ENCODE data around the gene TMEM238L. TPM values are rescaled to one million over a fixed set of nuclear protein-coding genes. Genes with fewer than 3 reads are reported as not detected.
"Not testable (repeated sequence)": the region's sequence is repeated elsewhere in the genome, so short reads cannot be mapped to it uniquely, and the experiment has no call there.

TMEM238L gene, protein sequence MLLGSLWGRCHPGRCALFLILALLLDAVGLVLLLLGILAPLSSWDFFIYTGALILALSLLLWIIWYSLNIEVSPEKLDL
- not detected for total RNA-seq

DNA sequence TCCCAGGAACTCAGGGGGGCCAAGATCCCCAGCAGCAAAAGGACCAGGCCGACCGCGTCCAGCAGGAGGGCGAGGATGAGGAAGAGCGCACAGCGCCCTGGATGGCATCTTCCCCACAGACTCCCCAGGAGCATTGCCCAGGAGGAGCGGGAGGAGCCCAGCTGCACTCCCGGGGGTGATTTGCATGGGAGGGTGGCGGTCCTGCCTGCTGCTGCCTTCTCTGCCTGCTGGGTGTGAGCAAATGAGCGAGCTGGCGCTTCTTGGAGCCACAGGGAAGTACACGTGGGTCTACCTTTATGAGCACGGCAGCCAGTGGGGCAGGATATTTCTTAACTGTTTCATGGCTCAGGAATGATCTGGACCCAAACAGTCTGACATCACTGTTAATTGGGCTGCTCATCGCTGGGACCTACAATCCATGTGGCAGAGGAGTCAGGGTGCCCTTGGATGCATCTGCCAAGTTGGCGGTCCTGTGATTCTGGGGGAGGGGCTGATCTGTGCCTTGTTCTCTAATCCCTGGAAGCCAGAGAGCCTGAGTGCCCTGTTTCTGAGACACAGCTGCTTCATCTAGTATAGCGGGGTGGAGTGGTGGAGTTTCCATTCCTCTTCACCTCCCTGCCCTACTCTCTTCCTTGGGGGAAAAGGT, at the start of gene TMEM238L:
Gene TMEM238L (minus strand): TSS at position 270 of the 646 bp plus-strand sequence. CDS start 136 bp downstream, at position 134.
- DNase-seq (ENCODE audit: low read depth in 2 of 3, low spot score in 2 of 3): no peak

DNA sequence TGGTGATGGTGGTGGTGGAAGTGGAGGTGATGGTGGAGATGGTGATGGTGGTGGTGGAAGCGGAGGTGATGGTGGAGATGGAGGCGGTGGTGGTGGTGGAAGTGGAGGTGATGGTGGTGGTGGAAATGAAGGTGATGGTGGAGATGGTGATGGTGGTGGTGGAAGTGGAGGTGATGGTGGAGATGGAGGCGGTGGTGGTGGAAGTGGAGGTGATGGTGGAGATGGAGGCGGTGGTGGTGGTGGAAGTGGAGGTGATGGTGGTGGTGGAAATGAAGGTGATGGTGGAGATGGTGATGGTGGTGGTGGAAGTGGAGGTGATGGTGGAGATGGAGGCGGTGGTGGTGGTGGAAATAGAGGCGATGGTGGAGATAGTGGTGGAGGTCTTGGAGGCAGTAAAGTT, 42.7 kb upstream of the TMEM238L start:
- DNase-seq (ENCODE audit: low read depth in 2 of 3, low spot score in 2 of 3): not testable (repeated sequence)

DNA sequence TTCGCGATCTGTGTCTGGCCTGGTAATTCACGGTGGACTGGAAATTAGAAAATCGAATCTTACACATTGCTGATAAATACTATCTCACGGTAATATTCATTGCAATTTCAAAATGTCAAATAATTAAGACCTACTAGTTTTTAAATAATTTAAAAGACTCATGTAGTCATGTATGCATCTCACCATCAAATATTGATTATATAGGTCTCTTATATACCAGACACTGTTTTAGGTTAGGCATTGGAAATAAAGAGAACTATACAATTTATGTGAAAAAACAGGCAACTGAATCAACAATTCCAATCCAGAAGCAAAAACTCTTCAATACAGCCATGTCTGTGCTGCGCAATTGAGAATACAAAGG, 41.5 kb upstream of the TMEM238L start:
- DNase-seq (ENCODE audit: low read depth in 2 of 3, low spot score in 2 of 3): no peak

DNA sequence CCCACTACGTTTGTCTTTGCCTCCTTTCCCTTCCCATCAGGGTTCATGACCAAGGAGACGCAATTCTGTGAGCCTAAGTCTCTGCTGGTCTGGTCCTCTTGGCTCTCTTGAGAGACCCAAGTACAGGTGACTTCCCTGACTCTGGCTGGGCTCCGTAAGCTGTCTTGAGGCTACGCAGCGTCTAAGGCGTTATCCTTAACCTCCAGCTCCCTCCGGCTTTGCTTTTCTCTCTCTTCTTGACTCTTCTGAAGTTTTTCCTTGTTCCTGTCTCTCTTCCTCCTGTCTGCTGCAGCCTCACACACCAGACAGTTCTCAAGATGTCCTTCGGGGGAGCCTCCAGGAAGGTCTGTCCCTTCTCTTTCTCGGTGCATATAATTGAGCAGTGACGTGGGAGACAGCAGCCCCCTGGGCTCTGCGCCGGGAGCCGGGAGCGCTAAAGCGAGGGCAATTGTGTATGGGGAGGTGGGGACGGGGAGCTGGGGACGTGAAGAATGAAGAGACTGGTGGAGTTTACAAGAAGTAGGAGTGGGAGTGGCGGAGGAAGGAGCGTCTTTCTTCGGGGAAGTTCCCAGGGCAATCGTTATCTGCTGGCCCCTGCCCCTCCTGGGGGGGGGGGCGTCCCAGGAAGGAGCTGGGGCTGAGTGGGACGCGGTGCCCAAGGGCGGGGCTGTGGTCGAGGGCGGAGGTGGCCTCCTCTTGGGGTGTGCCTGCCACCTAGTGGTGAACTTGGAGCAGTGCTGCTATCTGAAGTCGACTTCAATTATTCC, 40.9 kb upstream of the TMEM238L start:
- DNase-seq (ENCODE audit: low read depth in 2 of 3, low spot score in 2 of 3): peak; percentile 45 to 81 (median 75)

DNA sequence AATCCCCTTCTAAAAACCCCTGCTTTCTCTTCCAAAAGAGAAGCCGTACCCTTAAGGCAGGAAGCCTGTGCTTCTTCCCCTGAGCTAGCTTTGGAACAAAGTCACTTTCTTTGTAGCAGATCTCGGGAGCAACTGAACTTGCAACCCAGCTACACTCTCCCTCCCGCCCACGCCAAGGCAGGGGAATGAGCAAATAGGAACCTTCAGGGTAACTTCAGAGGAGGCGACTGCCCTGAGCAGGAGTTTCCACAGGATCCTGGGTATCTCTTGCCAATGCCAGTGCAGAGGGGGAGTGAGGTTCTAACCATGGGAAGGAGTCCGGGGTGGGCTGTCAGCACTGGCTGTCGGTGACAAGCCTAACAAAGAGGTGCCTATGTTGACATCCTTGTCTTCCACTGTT, 39.9 kb upstream of the TMEM238L start:
- no peak for DNase-seq (ENCODE audit: low read depth in 2 of 3, low spot score in 2 of 3)

DNA sequence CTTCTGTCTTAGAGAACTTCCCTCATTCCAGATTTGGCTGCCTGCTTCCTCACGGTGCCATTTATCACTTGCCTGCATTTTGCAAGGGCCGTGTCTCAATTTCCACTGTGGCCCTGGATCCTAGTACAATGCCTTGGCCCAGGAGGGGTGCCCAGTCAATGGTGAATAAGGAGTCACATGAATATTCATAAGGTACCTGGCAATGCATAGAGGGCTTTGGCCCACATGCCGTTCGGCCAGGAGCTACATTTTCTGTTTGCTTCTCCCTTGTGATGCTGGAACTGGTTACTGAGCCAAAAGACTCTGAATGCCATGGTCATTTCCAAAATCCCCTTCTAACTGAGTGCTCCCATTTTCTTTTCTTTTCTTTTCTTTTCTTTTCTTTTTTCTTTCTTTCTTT, 38.8 kb upstream of the TMEM238L start:
- no peak for DNase-seq (ENCODE audit: low read depth in 2 of 3, low spot score in 2 of 3)

DNA sequence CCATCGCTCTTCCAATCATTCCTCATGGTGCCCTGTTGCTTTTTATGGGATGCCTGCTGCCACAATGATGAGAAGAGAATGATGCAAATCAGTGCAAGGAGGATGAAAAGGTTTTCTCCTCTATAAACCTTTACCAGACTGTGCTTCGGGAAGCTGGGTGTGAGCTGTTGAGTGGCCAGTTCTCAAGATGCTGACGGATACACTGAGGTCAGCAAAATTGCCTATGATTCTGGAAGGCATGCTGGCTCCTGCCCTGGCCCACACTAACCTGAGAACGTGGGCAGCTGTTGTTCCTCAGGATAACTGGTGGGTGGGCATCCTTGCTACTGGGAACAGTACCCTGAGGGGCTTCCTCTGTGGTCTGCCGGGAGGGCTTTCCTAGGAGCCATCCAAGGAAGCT, 34.8 kb upstream of the TMEM238L start:
- no peak for DNase-seq (ENCODE audit: low read depth in 2 of 3, low spot score in 2 of 3)

DNA sequence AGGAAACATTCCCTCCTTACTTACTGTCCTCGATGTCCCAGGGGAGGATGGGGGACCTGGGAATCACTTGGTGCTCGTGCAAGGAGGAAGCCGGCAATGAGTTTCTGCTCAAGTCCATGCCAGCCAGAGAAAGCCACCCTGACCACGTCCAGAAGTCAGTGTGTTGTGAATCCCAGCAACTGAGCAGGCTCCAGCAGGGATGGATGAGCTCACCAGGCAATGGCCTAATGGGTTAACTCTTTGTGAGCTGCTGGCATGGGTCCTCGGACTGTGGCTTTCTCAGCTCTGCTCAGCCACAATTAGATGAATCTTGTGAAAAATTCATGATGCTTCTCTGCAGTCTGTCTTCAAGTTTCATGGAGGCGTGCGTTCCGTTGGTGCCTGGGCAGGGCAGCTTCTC, 34.0 kb upstream of the TMEM238L start, which contains the start of gene PIRT:
Gene PIRT (minus strand): TSS at position 167 of the 400 bp plus-strand sequence. CDS start 12,442 bp downstream, outside the sequence.
- DNase-seq (ENCODE audit: low read depth in 2 of 3, low spot score in 2 of 3): no peak

DNA sequence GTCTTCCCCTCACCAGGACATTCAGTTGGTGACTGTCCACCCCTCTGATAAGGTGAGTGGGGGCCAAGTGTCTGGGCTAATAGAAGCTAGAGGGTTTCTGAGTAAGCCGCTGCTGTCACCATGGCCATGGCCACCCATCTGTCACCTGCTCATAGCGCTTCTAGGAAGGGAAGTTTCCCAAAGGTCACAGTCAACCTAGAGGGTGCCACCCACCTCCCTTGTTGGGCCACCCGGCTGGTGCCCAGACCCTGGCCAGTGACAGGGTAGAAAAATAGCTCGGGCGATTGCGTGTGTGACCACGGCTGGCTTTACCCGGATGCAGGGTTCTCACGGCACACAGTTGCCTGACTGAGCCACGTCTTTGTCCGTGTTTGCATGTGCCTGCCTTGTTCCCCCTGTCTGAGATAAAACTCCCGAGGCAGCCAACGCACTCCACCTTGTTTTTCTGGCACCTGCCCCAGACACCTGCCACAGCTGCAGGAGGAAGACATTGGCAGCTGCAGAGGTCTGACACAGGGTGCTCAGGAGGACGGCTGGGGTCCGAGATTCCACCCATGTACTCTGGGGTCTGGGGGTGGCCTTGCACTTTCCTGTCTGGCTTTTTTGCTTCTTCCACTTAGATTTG, 33.2 kb upstream of the TMEM238L start:
- no peak for DNase-seq (ENCODE audit: low read depth in 2 of 3, low spot score in 2 of 3)

DNA sequence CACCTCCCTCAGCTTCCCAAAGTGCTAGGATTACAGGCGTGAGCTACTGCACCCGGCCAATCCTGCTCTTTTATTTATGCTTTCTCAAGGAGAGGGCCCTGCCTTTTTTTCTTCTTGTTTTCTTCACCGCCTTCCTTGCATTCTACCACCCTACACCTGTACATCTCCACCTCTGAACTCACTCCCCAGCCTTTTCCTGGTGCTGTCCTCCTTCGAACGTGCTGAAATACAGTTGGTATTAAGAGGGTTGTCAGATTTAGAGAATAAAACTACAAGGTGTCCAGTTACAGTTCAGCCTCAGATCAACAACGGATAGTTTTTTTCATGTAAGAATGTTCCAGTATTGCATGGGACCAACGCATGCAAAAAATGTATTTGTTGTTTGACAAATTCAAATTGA, 32.2 kb upstream of the TMEM238L start:
- DNase-seq (ENCODE audit: low read depth in 2 of 3, low spot score in 2 of 3): no peak

DNA sequence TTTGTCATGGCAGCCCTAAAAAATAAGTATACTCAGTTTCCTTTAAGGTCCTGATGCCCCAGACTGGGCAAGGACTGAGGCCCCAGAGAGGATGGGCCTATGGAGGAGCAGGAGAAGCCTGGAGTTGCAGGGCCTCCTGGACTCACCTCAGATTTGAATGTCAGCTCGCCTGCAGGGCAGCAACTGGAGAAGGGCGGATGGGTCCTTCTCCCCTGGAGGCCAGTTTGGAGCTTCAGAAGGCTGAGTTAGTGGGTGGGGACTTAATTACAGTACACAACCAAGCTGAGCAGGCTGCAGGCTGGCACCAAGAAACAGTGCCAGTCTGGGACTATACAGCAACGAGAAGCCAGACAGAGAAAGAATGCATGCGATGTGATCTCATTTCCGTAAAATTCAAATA, 27.8 kb upstream of the TMEM238L start:
- no peak for DNase-seq (ENCODE audit: low read depth in 2 of 3, low spot score in 2 of 3)

DNA sequence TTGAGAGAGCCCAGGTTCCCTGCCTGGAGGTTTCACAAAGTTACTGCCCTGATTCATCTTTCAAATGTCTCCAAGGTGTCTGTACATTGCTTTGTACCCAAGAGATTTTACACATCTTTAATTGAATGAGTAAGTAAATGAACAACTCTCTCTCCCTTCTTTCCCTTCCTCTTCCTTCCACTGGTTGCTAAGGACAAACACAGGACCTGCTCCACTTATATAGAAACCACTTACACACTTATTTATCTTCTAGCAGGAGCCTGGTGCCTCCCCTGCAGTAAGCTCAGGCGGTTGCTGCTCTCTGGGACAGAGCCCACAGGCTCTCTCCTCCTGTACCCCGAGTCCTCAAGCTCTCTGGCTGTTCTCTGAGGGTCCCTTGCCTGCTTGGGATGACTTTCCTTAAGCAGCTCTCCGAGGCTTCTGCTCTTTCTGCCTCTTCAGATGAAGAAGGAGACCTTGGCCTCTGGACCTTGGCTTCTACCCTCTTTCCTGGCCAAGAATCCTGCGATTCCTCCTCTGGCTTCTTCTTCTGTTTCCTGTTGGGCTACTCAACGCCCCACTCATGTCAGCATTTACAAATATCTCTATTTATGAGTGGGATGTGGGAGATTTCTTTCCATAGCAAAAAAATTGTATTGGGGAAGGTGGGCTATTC, 24.1 kb upstream of the TMEM238L start:
- DNase-seq (ENCODE audit: low read depth in 2 of 3, low spot score in 2 of 3): no peak

DNA sequence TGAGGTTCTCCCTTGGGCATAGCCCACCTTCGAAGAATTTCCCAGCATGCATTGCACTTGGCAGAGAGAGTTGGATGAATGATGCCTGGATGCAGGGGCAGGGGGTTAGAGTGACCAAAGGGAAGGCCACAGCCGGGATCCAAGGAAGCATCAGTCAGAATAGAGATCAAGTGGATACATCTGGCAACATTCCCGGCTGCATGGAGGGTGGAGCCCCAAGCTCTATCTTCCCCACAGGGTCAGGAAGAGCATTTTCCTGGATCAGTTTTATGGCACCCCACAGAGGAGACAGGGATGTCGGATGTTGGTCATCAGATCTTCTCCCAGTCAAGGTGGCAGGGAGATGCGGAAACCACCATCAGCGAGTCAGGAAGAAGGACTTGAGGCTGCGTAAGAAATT, 21.0 kb upstream of the TMEM238L start:
- no peak for DNase-seq (ENCODE audit: low read depth in 2 of 3, low spot score in 2 of 3)

DNA sequence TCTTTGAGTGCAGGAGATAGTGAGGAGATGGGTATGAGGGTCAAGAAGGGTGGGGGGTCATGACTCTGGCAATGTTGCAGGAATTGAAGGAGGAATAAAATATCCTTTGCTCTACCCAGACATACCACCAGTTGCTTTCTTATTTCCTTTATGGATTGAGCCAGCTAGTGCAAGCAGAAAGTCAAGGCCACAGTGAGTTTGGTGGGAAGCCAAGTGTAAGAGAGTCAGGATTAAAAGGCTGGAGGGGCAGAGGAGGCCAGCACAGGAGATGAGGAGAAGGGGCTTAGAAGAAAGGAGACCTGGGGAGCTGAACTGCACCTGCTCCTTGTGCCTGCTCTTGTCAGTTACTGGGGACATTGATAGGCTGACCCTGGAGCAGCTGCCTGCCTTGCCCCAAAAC, 17.9 kb upstream of the TMEM238L start:
- no peak for DNase-seq (ENCODE audit: low read depth in 2 of 3, low spot score in 2 of 3)

DNA sequence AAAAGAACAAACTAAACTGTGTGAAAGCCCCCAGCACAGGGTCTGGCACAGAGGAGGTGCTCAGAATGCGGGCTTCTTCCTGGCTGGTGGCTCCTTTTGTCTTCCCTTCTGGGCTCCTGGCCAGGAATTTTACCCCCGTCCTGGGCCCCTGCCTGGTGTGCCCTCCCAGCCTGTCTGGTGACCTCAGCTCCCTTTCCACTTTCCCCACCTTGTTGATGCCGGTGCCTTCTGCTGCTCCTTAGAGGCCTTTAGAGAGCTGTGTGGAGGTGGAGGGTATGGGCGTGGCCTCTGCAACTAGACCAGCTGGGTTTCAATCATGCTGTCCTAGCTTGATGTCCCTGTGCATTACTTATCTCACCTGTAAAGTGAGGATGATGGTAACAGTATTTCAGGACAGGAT, 17.2 kb upstream of the TMEM238L start:
- DNase-seq (ENCODE audit: low read depth in 2 of 3, low spot score in 2 of 3): no peak

DNA sequence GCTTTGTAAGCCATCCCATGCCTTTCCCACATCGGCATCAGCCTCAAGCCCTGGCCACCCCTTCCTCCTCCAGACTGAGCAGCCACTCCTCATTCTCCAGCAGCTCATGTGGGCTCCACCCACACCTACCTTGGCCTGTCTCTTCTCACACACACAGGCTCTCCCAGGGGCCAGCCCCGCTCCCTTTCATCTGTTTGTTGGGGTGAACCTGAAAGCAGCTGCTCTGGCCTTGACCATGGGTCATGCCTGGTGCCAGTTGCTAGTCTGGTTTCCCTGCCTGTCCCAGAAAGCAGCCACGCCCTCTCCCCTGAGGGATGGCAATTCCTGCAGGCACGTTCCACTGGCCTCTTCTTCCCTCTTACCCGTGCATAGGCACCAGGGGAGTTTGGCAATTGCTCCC, 11.4 kb upstream of the TMEM238L start:
- DNase-seq (ENCODE audit: low read depth in 2 of 3, low spot score in 2 of 3): no peak

DNA sequence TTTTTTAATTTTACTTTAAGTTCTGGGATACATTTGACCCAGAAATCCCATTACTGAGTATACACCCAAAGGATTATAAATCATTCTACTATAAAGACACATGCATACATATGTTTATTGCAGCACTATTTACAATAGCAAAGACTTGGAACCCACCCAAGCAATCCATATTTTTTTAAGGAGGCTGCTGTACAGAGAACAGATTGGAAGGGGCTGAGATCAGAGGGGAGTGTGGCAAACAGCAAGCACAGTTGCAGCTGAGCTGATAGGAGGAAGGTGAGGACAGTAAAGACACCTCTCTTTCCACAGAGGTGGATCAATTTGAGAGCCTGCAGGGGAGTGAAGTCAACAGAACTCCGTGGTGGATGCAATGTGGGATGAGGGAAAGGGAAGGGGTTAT, 10.2 kb upstream of the TMEM238L start:
- DNase-seq (ENCODE audit: low read depth in 2 of 3, low spot score in 2 of 3): no peak

DNA sequence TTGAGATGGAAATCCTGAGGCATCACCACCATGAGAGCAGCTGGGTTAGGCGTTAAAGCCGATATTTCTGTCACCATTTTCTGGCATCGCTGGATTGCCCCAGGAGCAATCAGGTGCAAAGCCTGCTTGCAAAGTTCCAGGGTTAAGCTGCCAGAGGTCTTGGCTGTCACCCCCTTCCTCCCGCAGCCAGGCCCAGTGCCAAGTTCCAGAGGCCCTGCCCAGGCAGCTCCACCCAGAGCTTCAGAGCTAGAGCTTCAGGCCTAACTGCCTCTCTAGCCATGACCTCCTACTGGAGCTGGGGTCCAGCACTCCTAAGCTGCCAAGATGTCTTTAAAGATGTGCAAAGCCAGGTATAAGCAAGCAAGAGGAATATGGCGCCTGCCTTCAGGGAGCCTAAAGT, 8.8 kb upstream of the TMEM238L start:
- peak in 1 of 3 donors; percentile 24 for DNase-seq (ENCODE audit: low read depth in 2 of 3, low spot score in 2 of 3)

DNA sequence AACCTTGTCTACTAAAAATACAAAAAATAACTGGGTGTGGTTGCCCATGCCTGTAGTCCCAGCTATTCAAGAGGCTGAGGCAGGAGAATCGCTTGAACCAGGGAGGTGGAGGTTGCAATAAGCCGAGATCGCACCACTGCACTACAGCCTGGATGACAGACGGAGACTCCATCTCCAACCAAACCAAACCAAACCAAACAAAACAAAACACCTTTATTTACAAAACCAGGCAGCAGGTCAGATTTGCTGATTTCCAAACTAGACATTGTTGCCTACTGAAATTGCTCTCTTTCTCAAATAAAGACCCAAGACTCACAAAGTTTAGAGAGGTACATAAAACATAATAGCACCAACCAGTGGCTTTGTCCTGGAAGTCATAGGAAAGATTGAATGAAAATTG, 5.7 kb upstream of the TMEM238L start:
- DNase-seq (ENCODE audit: low read depth in 2 of 3, low spot score in 2 of 3): no peak

DNA sequence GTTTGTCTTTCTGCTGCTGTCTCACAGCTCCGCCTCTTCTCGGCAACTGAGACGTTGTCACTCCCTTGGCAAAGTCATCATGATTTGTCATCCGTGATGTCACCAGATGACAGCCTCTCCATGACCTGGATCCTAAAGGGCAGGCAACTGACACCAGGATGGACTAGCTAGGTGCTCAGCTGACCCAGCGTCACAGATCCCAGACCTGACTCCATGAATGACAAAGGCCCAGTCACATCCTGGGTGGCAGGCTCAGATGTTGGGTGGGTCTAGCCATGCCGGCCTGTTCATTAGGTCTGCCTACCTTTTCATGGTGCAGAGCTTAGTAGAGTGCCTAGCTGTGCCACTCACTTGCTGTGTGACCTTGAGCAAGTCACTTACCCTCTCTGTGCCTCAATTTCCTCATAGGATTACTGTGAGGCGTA, 3.8 kb upstream of the TMEM238L start:
- no peak for DNase-seq (ENCODE audit: low read depth in 2 of 3, low spot score in 2 of 3)

Data from hematopoietic multipotent progenitor cell (in vitro differentiated cells).